Neural cell (in vitro differentiated cells): ENCODE measurements around the gene INMT. TPM values are rescaled to one million over a fixed set of nuclear protein-coding genes. Genes with fewer than 3 reads are reported as not detected.

Experiments used
- H2AFZ ChIP-seq: fragments of 200-600, 300-800 bp; sonication (generic), shearing (Covaris generic); 2 replicates; pipeline ENCODE4 v1.6.0; 2014; ENCODE audit warnings: low read depth, mild to moderate bottlenecking, antibody characterized with exemption, low read length, moderate library complexity
- H3F3A ChIP-seq: fragments of 200-600 bp; shearing (Covaris generic); 2 replicates; pipeline ENCODE4 v1.6.1; 2016; ENCODE audit warnings: mild to moderate bottlenecking, moderate library complexity, mixed read lengths, antibody characterized with exemption, low read length; ENCODE audit not compliant: insufficient read depth, poor library complexity, severe bottlenecking
- H3K27ac ChIP-seq: fragments of 200-600, 300-800 bp; sonication (generic), shearing (Covaris generic); 2 replicates; pipeline ENCODE4 v1.5.1; 2014; ENCODE audit warnings: mild to moderate bottlenecking, low read length, moderate library complexity
- H3K27me3 ChIP-seq: fragments of 300-800, 200-600 bp; sonication (generic), shearing (Covaris generic); 2 replicates; pipeline ENCODE4 v1.6.0; 2014; ENCODE audit warnings: mild to moderate bottlenecking, low read depth, low read length, moderate library complexity; ENCODE audit not compliant: insufficient read depth
- H3K36me3 ChIP-seq: fragments of 300-800, 200-600 bp; sonication (generic), shearing (Covaris generic); 2 replicates; pipeline ENCODE4 v1.5.1; 2014; ENCODE audit warnings: mild to moderate bottlenecking, antibody characterized with exemption, low read length, moderate library complexity; ENCODE audit not compliant: insufficient read depth
- H3K4me2 ChIP-seq: fragments of 300-800, 200-600 bp; sonication (generic), shearing (Covaris generic); 2 replicates; pipeline ENCODE4 v1.6.0; 2014; ENCODE audit warnings: mild to moderate bottlenecking, low read length
- H3K4me3 ChIP-seq: fragments of 300-800, 200-600 bp; sonication (generic), shearing (Covaris generic); 2 replicates; pipeline ENCODE4 v1.5.1; 2014; ENCODE audit warnings: mild to moderate bottlenecking, low read length, moderate library complexity
- H3K79me2 ChIP-seq: fragments of 200-600 bp; shearing (Covaris generic); replicated peaks from 2 replicates; pipeline ENCODE4 v1.6.0; 2014; ENCODE audit warnings: mild to moderate bottlenecking, low read length, moderate library complexity; ENCODE audit not compliant: insufficient read depth
- H3K9ac ChIP-seq: fragments of 300-800, 200-600 bp; sonication (generic), shearing (Covaris generic); 2 replicates; pipeline ENCODE4 v1.6.1; 2016; ENCODE audit warnings: mild to moderate bottlenecking, low read length, mixed read lengths
- H3K9me2 ChIP-seq: fragments of 200-600 bp; shearing (Covaris generic); 2 replicates; pipeline ENCODE4 v1.6.1; 2016; ENCODE audit warnings: mild to moderate bottlenecking, low read length, mixed read lengths; ENCODE audit not compliant: insufficient read depth
- H3K9me3 ChIP-seq: fragments of 200-600, 300-800 bp; sonication (generic), shearing (Covaris generic); 2 replicates; pipeline ENCODE4 v1.6.1; 2016; ENCODE audit warnings: mild to moderate bottlenecking, mixed run types, low read length, moderate library complexity, mixed read lengths
- H4K20me1 ChIP-seq: fragments of 200-600 bp; shearing (Covaris generic); 2 replicates; pipeline ENCODE4 v1.6.1; 2016; ENCODE audit warnings: mild to moderate bottlenecking, mixed run types; ENCODE audit not compliant: insufficient read depth
- EP300 ChIP-seq: fragments of 450-650 bp; conservative IDR thresholded peaks from 2 replicates; pipeline ENCODE4 v1.6.1; 2014; ENCODE audit warnings: antibody characterized with exemption, mild to moderate bottlenecking, moderate library complexity; ENCODE audit not compliant: poor library complexity, severe bottlenecking
- EZH2 ChIP-seq: fragments of 200-600, 300-800 bp; shearing (Covaris generic), sonication (generic); IDR thresholded peaks from 2 replicates; pipeline ENCODE4 v1.6.1; 2014; ENCODE audit warnings: antibody characterized with exemption, low read length, borderline replicate concordance, mild to moderate bottlenecking; ENCODE audit not compliant: insufficient read depth, poor library complexity, severe bottlenecking
- MXI1 ChIP-seq: fragments of 450-650 bp; conservative IDR thresholded peaks from 2 replicates; pipeline ENCODE4 v1.6.1; 2014; ENCODE audit warnings: antibody characterized with exemption, mild to moderate bottlenecking; ENCODE audit not compliant: poor library complexity, severe bottlenecking
- POLR2AphosphoS5 ChIP-seq: IDR thresholded peaks from 2 replicates; pipeline ENCODE4 v1.6.1; 2012
- RAD21 ChIP-seq: fragments of 450-650 bp; conservative IDR thresholded peaks from 2 replicates; pipeline ENCODE4 v1.6.1; 2014; ENCODE audit warnings: antibody characterized with exemption, mild to moderate bottlenecking, moderate library complexity
- SMC3 ChIP-seq: fragments of 450-650 bp; conservative IDR thresholded peaks from 2 replicates; pipeline ENCODE4 v1.6.1; 2014; ENCODE audit warnings: antibody characterized with exemption, mild to moderate bottlenecking, moderate library complexity; ENCODE audit not compliant: poor library complexity
- TAF1 ChIP-seq: IDR thresholded peaks from 2 replicates; pipeline ENCODE4 v1.6.1; 2012; ENCODE audit warnings: low read depth
- polyA plus RNA-seq: library from polyadenylated mRNA; depleted of rRNA; stranded (reverse); fragments of >200 nt; gene quantifications from 2 replicates; pipeline ENCODE4 v1.2.3, GENCODE V29; 2014
- TF ChIP-seq, protein P1 (sequence below): fragments of 450-650 bp; IDR thresholded peaks from 2 replicates; pipeline ENCODE4 v1.5.1; 2014; ENCODE audit warnings: antibody characterized with exemption, mild to moderate bottlenecking, moderate library complexity; ENCODE audit not compliant: poor library complexity, severe bottlenecking
- TF ChIP-seq, protein P2 (sequence below): IDR thresholded peaks from 2 replicates; pipeline ENCODE4 v1.6.1; 2012; ENCODE audit warnings: borderline replicate concordance

Gene INMT
- polyA plus RNA-seq, 1 donor from 2014 or later = 0.66 TPM

DNA sequence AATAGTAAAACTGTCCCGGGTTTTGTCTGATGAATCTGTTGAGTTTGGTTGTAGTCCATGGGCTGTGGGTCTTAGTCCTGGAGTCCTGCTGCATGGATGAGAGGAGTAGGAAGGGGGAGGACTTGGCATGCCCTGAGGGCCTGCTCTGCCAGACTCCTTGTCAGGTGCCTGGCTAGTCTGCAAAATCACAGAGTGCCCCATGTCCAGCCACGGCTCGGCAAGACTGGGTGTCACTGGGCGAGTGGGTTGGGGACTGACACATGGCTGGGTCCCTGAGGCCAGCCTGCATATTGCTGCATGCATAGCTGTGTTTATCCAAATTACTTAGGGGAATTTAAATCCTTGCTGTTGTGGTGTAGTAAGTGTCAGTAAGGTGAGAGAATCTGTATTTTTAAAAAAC is 29.0 kb downstream of the INMT start:
- Histone ChIP-seq H3K27me3 (no peaks in the 10 kb centered on the region), H3K4me2 (no peak overlapping the region), H3F3A (no peaks in the 10 kb centered on the region), H3K4me3 (no peak overlapping the region), H4K20me1 (no peaks in the 10 kb centered on the region), H3K27ac (no peak overlapping the region), H3K9me3 (no peaks in the 10 kb centered on the region), H3K79me2 (no peaks in the 10 kb centered on the region), H3K9ac (no peak overlapping the region), H3K36me3 (no peaks in the 10 kb centered on the region), H2AFZ (no peak overlapping the region), H3K9me2 (no peaks in the 10 kb centered on the region)
- TF ChIP-seq, protein P1, sequence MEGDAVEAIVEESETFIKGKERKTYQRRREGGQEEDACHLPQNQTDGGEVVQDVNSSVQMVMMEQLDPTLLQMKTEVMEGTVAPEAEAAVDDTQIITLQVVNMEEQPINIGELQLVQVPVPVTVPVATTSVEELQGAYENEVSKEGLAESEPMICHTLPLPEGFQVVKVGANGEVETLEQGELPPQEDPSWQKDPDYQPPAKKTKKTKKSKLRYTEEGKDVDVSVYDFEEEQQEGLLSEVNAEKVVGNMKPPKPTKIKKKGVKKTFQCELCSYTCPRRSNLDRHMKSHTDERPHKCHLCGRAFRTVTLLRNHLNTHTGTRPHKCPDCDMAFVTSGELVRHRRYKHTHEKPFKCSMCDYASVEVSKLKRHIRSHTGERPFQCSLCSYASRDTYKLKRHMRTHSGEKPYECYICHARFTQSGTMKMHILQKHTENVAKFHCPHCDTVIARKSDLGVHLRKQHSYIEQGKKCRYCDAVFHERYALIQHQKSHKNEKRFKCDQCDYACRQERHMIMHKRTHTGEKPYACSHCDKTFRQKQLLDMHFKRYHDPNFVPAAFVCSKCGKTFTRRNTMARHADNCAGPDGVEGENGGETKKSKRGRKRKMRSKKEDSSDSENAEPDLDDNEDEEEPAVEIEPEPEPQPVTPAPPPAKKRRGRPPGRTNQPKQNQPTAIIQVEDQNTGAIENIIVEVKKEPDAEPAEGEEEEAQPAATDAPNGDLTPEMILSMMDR = no peak
- TF ChIP-seq POLR2AphosphoS5 (no peak), EP300 (no peak), EZH2 (no peak), RAD21 (no peak), MXI1 (no peak), TAF1 (no peak), SMC3 (no peak)
- TF ChIP-seq, protein P2, sequence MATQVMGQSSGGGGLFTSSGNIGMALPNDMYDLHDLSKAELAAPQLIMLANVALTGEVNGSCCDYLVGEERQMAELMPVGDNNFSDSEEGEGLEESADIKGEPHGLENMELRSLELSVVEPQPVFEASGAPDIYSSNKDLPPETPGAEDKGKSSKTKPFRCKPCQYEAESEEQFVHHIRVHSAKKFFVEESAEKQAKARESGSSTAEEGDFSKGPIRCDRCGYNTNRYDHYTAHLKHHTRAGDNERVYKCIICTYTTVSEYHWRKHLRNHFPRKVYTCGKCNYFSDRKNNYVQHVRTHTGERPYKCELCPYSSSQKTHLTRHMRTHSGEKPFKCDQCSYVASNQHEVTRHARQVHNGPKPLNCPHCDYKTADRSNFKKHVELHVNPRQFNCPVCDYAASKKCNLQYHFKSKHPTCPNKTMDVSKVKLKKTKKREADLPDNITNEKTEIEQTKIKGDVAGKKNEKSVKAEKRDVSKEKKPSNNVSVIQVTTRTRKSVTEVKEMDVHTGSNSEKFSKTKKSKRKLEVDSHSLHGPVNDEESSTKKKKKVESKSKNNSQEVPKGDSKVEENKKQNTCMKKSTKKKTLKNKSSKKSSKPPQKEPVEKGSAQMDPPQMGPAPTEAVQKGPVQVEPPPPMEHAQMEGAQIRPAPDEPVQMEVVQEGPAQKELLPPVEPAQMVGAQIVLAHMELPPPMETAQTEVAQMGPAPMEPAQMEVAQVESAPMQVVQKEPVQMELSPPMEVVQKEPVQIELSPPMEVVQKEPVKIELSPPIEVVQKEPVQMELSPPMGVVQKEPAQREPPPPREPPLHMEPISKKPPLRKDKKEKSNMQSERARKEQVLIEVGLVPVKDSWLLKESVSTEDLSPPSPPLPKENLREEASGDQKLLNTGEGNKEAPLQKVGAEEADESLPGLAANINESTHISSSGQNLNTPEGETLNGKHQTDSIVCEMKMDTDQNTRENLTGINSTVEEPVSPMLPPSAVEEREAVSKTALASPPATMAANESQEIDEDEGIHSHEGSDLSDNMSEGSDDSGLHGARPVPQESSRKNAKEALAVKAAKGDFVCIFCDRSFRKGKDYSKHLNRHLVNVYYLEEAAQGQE = no peak

DNA sequence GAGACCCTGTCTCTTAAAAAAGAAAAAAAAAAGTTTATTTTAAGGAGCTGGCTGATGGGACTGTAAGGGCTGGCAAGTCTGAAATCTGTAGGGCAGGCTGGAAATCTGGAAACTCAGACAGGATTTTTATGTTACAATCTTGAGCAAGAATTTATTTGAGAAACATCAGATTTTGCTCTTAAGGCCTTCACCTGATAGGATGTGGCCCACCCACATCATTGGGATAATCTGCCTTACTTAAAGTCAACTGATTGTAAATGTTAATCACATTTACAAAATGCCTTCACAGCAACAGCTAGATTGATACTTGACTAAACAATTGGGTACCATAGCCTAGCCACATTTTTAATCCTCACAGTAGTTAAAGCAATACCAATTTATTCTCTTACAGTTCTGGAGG is 30.8 kb downstream of the INMT start:
- Histone ChIP-seq H3K36me3 (no peaks in the 10 kb centered on the region), H3K27me3 (no peaks in the 10 kb centered on the region), H3K9ac (no peak overlapping the region), H4K20me1 (no peaks in the 10 kb centered on the region), H3K9me3 (no peaks in the 10 kb centered on the region), H2AFZ (no peak overlapping the region), H3K4me3 (no peak overlapping the region), H3K27ac (no peak overlapping the region), H3K9me2 (no peaks in the 10 kb centered on the region), H3F3A (no peaks in the 10 kb centered on the region), H3K79me2 (no peaks in the 10 kb centered on the region), H3K4me2 (no peak overlapping the region)
- no peak for TF ChIP-seq EZH2
- TF ChIP-seq RAD21 = no peak
- TF ChIP-seq, protein P2 = no peak
- no peak for TF ChIP-seq EP300
- no peak for TF ChIP-seq MXI1
